Prostate gland (tissue), 2 donors: Measurements from ENCODE around the gene SCAI. TPM values are rescaled to one million over a fixed set of nuclear protein-coding genes. Genes with fewer than 3 reads are reported as not detected.

Source experiments
- DNase-seq: peaks from one replicate; pipeline ENCODE4 v3.0.0-alpha.2; 2019; ENCODE audit warnings: low spot score
- H3K27ac ChIP-seq, 2 donors: fragments of 200-600 bp; sonication (generic); 2 replicates each; pipeline ENCODE4 v1.5.1; 2017 to 2019
- H3K27me3 ChIP-seq: fragments of 200-600 bp; sonication (generic); replicated peaks from 2 replicates; pipeline ENCODE4 v1.5.1; 2019; ENCODE audit not compliant: insufficient read depth
- H3K36me3 ChIP-seq, 2 donors: fragments of 200-600 bp; sonication (generic); 1 replicate in 1 of 2; 2 replicates in 1 of 2; pipeline versions ENCODE4 v1.5.1 to v1.8.1; 2017 to 2019
- H3K4me1 ChIP-seq: fragments of 200-600 bp; sonication (generic); replicated peaks from 2 replicates; pipeline ENCODE4 v1.5.1; 2019
- H3K4me3 ChIP-seq, 2 donors: fragments of 200-600 bp; sonication (generic); 2 replicates each; pipeline ENCODE4 v1.5.1; 2017 to 2019
- H3K9me3 ChIP-seq: fragments of 200-600 bp; sonication (generic); 2 replicates; pipeline ENCODE4 v1.5.1; 2017
- CTCF ChIP-seq, 4 experiments: fragments of 200-600 bp in 2 of 4; fragments of 450-650 bp in 2 of 4; sonication (generic) in 2 of 4; IDR thresholded peaks; 1 replicate in 3 of 4; 2 replicates in 1 of 4; pipeline ENCODE4 v1.5.1; 2016 to 2019; ENCODE audit warnings: antibody characterized with exemption in 4 of 4, mild to moderate bottlenecking in 2 of 4, moderate library complexity in 2 of 4
- POLR2A ChIP-seq: fragments of 450-650 bp; IDR thresholded peaks from one replicate; pipeline ENCODE4 v1.6.1; 2016; ENCODE audit warnings: antibody characterized with exemption, mild to moderate bottlenecking
- POLR2AphosphoS5 ChIP-seq: sonication (generic); formaldehyde crosslinking; IDR thresholded peaks from one replicate; pipeline ENCODE4 v1.6.1; 2017; ENCODE audit warnings: antibody characterized with exemption
- WGBS: methylation state at CpG from one replicate; pipeline ENCODE4 v1.1.5; 2018; 5-methylcytosine and 5-hydroxymethylcytosine counted together
- intact Hi-C: fragments of 100-400 bp; cut with DNase I; formaldehyde crosslinking; loops from one replicate; pipeline ENCODE4 v1.14.2; 2022
- total RNA-seq, 2 donors: library from RNA; depleted of rRNA; stranded (reverse); fragments of >200 nt; gene quantifications; one replicate each; pipeline ENCODE4 v1.1.0, GENCODE V29; 2016

SCAI gene
- total RNA-seq, 2 donors from 2014 or later, result 3.4 to 8.6 TPM

GRCh38 chr9:124940521-124940893, 202.8 kb downstream of the SCAI start:
- no peak for DNase-seq
- peak overlapping the region; percentile 96 for H3K27ac ChIP-seq
- intact Hi-C loops, result loop anchor here (1.0 to 10.0 kb wide), 4 partner anchors 76 to 526 kb away; partner anchors contain the start of genes ARPC5L, PSMB7, RPL35 and SCAI
- H3K4me1 ChIP-seq, result no peaks in the 10 kb centered on the region
- H3K36me3 ChIP-seq, result no peaks in the 10 kb centered on the region
- no peaks in the 10 kb centered on the region for H3K9me3 ChIP-seq
- H3K4me3 ChIP-seq, result peak overlapping the region; percentile 79 to 81
- under 1% methylated on average over 17 of the region's 17 CpGs for WGBS
- TF ChIP-seq POLR2AphosphoS5, result no peak
- no peak for TF ChIP-seq CTCF (IDR thresholded peaks at IDR 0.05)
- no peak for TF ChIP-seq POLR2A
- H3K27me3 ChIP-seq, result no peaks in the 10 kb centered on the region

GRCh38 chr9:124939944-124940343, 203.4 kb downstream of the SCAI start:
- Histone ChIP-seq H3K27ac (peak overlapping the region; percentile 96), H3K9me3 (no peaks in the 10 kb centered on the region), H3K4me1 (no peaks in the 10 kb centered on the region), H3K4me3 (peak overlapping the region in 1 of 2 donors; percentile 81), H3K36me3 (no peaks in the 10 kb centered on the region), H3K27me3 (no peaks in the 10 kb centered on the region)
- intact Hi-C loops, result loop anchor here (1.0 to 10.0 kb wide), 4 partner anchors 75 to 525 kb away; partner anchors contain the start of genes ARPC5L, PSMB7, RPL35 and SCAI
- DNase-seq, result no peak
- no peak for TF ChIP-seq POLR2AphosphoS5

GRCh38 chr9:124934290-124934689, 209.0 kb downstream of the SCAI start:
- Histone ChIP-seq H3K27me3 (no peaks in the 10 kb centered on the region), H3K27ac (no peak overlapping the region), H3K9me3 (no peaks in the 10 kb centered on the region), H3K4me1 (no peaks in the 10 kb centered on the region), H3K36me3 (peaks cover 0 to 5% of the 10 kb centered on the region in 2 donors), H3K4me3 (no peak overlapping the region)
- intact Hi-C loops, result no loop called here
- TF ChIP-seq CTCF (IDR thresholded peaks at IDR 0.05) (no peak), POLR2A (no peak), POLR2AphosphoS5 (no peak)
- DNase-seq, result no peak

DNA sequence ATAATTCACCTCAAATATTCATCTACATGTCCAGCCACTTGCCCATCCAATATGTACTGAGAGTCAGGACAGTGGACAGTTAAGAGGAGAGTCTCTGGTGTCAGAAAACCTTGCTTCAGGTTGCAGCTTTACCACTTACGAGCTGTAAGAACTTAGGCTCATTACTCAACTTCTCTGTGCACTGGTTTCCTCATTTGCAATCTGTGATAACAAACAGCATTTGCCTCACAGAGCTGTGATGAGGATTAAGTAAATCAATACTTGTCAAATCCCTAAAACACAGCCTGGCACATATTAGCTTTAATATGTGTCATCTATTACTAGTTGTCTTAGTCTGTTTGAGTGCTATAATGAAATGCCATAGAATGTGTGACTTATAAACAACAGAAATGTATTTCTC, 211.0 kb downstream of the SCAI start:
- Histone ChIP-seq H3K27ac (no peak overlapping the region), H3K4me3 (no peak overlapping the region), H3K27me3 (no peaks in the 10 kb centered on the region), H3K36me3 (peaks cover 0 to 5% of the 10 kb centered on the region in 2 donors), H3K4me1 (no peaks in the 10 kb centered on the region), H3K9me3 (no peaks in the 10 kb centered on the region)
- TF ChIP-seq POLR2AphosphoS5 (no peak), CTCF (IDR thresholded peaks at IDR 0.05) (no peak), POLR2A (no peak)
- DNase-seq, result no peak
- intact Hi-C loops, result no loop called here
- WGBS, result 89% methylated on average over 1 of the region's 1 CpG

- TF ChIP-seq POLR2A (no peak), POLR2AphosphoS5 (no peak), CTCF (IDR thresholded peaks at IDR 0.05) (no peak)
- Histone ChIP-seq H3K9me3 (no peaks in the 10 kb centered on the region), H3K4me1 (no peaks in the 10 kb centered on the region), H3K27ac (no peak overlapping the region), H3K36me3 (peaks cover 0 to 5% of the 10 kb centered on the region in 2 donors), H3K4me3 (no peak overlapping the region), H3K27me3 (no peaks in the 10 kb centered on the region)
- no peak for DNase-seq
- intact Hi-C loops, result no loop called here
- WGBS, result 96% methylated on average over 3 of the region's 3 CpGs
Measured at GRCh38 chr9:124929464-124929863, 213.9 kb downstream of the SCAI start.
